ENCODE results near the gene BLID.

BLID gene

GRCh38 chr11:122140500-122140899, 24.5 kb upstream of the BLID start:
- DNase-seq (ENCODE audit: low read depth in 3 of 3), result no peak

DNA sequence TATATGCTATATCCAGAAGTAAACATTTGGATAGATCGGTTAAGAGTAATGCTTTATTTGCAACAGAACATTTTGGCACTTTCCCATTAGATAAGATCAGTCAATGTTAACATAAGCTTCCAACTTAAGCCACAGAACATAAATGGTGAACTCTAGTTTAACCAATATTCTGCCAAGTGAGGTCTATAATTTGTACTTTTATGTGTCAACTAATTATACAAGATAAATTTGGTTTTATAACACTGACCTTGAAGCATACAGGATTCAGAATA, 23.5 kb upstream of the BLID start:
- DNase-seq (ENCODE audit: low read depth in 3 of 3), result no peak

DNA sequence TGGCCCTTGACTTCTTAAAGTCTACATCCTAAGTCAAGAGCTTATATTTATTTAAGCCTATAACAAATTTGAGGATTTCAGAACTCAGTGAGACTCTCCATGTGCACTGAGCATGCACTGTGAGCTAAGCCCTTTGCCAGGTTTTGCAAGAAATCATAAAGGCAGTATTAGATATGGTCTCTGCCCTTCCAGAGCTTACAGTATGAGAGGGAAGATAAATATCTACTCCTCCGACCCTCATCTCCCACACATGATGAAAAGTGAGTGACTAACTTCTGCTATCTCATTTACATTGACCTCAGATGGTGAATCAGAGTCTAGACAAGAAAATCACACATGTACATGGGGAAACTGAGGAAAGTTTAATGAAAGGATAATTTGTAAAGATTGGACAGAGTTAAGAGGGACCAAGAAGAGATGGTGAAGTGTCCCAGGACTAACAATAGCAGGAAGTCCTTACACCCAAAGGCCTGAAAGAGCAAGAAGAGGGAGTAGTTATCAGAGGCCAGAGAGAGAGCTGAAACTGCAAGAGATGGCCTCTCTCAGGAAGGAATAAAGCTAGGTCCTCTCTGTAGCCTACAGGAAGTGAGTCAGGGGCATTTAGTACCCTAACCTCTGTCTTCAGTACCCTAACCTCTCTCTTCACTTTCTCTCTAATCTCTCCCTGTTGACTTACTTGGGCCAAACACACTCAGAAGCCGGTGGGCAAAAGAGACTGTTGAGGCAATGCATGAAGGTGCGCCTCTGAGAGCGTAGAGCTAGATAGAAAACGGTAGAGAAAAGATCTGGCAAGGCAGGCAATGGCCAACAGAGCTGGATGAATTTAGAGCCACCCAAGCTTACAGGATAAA, 23.0 kb upstream of the BLID start:
- no peak for DNase-seq (ENCODE audit: low read depth in 3 of 3)

DNA sequence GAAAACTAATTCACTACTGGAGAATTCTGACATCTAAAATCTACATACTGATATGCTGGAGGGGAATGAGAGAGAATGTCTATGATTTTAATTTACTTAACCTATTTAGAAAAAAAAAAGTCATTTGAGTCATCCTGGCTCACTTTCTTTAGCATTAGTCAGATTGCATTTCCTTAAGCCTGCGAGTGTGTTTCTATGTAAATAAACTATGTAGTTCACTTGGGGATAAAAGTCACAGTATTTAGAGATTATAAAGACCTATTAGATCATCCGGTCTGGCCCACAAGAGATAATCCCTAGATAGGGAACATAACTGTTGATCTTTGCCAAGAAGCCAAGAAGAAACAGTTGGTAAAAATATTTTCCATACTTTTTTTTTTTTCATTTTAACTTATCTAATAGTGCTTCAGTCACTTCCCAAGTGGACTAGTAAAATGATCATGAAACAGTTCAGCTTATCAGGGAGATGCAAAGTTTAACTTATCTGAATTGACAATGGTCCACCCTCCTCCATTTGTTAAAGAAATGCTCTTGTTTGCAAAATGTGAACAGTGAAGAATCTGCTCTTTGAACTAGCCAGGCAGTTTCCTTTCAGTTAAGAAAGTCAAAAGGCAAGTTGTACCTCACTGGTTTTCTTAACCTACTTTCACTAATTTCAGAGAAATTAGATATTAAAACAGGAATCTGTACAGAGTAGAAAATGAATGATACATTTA, 21.2 kb upstream of the BLID start:
- DNase-seq (ENCODE audit: low read depth in 3 of 3), result no peak

DNA sequence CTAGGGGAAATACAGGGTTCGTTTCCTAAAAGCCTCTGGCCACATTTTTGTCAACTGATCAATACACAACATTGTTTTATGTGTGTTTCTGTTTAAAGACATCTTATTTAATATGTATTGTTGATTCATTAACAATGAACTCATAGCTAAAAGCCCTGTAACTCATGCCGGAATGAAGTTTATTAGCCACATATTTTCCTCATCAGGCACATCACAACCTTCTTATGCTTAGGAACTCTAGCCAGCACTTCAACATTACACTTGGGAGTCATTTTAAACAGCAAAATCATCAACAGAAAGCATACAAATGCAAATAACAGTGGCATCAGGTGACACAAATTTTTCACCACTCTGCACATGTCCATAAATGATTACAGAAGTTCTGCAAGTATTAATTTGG, 15.1 kb upstream of the BLID start:
- no peak for DNase-seq (ENCODE audit: low read depth in 3 of 3)

GRCh38 chr11:122128146-122128545, 12.1 kb upstream of the BLID start:
- DNase-seq (ENCODE audit: low read depth in 3 of 3), result no peak

- no peak for DNase-seq (ENCODE audit: low read depth in 3 of 3)
Measured at GRCh38 chr11:122127020-122127419, 11.0 kb upstream of the BLID start.

GRCh38 chr11:122126024-122126688, 10.1 kb upstream of the BLID start:
- DNase-seq (ENCODE audit: low read depth in 3 of 3), result no peak

DNA sequence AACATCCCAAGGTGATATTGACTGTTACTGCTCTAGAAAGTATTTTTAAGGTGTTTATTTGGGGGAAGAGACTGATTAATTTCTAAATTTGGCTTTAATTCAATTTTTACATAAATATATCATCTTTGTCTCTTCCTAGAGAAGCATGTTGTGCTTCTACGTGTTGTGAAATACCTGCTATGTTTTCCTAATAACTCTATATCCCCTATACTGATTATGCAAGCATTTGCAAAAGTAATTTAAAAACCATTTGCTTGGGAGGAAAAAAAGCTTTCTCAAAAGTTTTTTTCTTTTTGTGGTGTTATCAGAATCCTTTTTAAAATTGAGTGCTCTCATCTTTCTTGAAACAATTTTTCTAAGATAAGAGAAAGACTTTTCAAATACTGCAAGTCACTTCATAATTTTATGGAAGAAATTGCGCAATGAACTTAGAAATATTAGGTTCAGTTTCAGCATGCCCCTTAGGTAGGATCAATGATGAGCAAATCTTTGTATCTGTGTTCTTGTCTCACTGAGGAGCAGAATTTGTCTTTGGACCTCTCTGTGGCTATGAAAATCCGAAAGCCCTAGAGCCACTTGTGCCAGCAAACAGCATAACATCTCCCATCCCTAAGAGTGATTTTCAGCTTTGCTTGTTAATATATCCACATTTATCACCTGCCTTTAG, 7.4 kb upstream of the BLID start:
- no peak for DNase-seq (ENCODE audit: low read depth in 3 of 3)

GRCh38 chr11:122122179-122122578, 6.2 kb upstream of the BLID start:
- DNase-seq (ENCODE audit: low read depth in 3 of 3), result no peak

DNA sequence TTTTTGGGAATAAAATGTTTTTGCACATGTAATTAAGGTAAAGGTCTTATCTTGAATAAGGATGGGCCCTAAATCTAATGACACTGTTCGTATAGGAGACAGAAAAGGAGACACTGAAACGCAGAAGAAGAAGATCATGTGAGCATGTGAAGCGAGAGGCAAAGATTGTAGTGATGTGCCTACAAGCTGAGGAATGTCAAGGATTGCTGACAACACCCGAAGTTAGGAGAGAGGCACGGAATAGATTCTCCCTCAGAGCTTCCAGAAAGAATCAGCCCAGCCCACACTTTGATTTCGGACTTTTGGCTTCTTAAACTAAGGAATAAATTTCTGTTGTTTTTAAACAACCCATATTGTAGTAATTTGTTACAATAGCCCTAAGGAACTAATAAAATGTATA, 4.1 kb upstream of the BLID start:
- no peak for DNase-seq (ENCODE audit: low read depth in 3 of 3)

- DNase-seq (ENCODE audit: low read depth in 3 of 3), result no peak
Measured at GRCh38 chr11:122116591-122116990, 576 bp upstream of the BLID start.

DNA sequence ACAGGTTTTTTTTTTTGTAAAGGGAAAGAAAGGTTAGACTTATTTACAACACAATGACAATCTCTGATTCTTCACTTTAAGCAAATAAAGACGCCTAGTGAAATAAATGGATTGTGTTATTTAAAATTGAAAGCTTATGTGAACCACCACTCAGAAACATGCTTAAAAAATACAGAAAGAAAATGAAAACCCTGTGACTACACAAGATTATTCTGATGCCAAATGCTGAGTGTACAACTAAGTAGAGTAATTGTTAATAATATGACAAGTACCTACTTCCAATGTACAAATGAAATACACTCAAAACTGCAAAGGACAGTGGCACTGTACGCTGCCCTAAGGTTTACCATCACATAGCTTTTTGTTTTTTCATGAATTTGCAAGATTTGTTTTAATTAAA, 1.0 kb downstream of the BLID start:
- DNase-seq (ENCODE audit: low read depth in 3 of 3), result no peak

GRCh38 chr11:122113836-122114825, 1.9 kb downstream of the BLID start:
- DNase-seq (ENCODE audit: low read depth in 3 of 3), result no peak

GRCh38 chr11:122112470-122113365, 3.3 kb downstream of the BLID start:
- DNase-seq (ENCODE audit: low read depth in 3 of 3), result no peak

GRCh38 chr11:122109932-122110331, 6.1 kb downstream of the BLID start:
- DNase-seq (ENCODE audit: low read depth in 3 of 3), result no peak

DNA sequence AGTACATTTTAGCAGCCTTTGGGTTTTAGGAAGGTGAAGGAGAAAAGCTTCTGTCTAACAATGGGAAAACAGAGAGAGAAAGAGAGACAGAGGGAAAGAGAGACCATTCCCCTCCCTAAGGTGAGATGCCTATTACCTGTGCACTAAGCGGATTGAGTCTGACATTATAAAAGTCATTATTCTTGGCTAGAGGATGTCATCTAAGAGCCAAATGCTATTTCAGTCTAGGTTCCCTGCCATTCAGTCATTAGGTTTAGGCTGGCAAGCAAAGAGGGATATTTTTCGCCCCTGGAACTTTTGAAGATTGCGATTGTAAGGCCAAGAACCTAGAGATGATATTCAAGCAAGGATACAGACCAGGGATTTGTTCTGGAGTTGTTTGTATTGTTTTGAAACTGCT, 7.2 kb downstream of the BLID start:
- DNase-seq (ENCODE audit: low read depth in 3 of 3), result no peak

DNA sequence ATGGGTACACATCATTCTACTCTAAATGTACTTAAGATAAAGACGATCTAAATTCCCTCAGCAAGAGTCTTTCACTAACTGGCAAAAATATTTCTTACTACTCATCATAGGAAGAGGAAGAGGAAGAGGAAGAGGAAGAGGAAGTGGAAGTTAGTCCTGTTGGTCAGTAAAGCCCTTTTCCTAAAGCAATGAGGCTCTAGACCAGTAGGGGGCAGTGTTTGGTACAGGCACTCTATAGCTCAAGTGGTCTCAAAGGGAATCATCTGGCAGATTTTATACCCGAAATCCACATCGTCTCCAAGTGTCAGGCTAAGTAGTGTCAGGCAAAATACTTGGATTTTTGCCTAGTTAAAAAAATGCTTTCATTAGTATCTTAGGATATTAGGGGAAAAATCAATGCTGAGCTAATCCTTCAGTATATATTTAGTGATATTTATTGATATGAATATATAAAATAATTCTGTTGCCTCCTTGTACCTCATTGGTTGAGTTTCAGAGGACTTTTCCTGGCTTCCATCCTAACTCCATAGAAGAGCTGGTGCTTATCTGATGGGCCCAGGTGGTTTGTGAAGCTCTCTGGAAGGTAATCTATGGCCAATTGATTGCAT, 7.7 kb downstream of the BLID start:
- no peak for DNase-seq (ENCODE audit: low read depth in 3 of 3)

GRCh38 chr11:122107566-122107965, 8.4 kb downstream of the BLID start:
- no peak for DNase-seq (ENCODE audit: low read depth in 3 of 3)

DNA sequence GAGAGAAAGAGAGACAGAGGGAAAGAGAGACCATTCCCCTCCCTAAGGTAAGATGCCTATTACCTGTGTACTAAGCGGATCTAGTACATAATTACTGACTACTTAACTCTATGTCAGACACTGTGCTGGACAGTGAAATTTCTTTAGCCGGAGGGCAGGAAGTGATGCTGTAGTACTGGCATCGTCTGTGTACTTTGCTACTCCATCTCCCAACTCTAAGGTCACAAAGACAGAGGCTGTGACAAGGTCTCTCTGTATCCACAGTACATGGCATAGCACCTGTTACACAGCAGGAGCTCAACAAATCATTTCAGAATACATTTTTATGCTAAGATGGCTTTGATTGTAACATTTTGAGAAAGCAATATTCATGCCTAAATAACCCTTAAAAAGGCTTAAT, 9.0 kb downstream of the BLID start:
- no peak for DNase-seq (ENCODE audit: low read depth in 3 of 3)

Measured in stimulated activated CD4-positive, alpha-beta T cell treated with anti-CD3 and anti-CD28 coated beads, TNF-alpha, amount 100 ng/mL, for 24 hours (primary cell).